Inferior parietal cortex (tissue), 1 donor: Measurements from ENCODE around the gene PEX16.

ENCODE experiments used
- DNase-seq: peaks from one replicate; pipeline ENCODE4 v3.0.0-alpha.2; 2016; ENCODE audit errors: extremely low spot score

Gene PEX16

GRCh38 chr11:45917623-45918330 lies at the start of gene PEX16:
Gene PEX16 (minus strand): TSS chr11:45917877. CDS start chr11:45917811, 66 bp downstream.
- DNase-seq = peak; percentile 98

- peak; percentile 89 for DNase-seq
These were observed 47.3 kb upstream of the PEX16 start for GRCh38 chr11:45964911-45965389.

GRCh38 chr11:45961751-45962240 lies 44.1 kb upstream of the PEX16 start:
- DNase-seq = no peak

- DNase-seq = no peak
These were observed 42.9 kb upstream of the PEX16 start for GRCh38 chr11:45960387-45961095.

GRCh38 chr11:45959851-45960250 lies 42.2 kb upstream of the PEX16 start:
- DNase-seq = no peak

GRCh38 chr11:45949992-45950407 lies 32.3 kb upstream of the PEX16 start:
- peak; percentile 20 for DNase-seq

GRCh38 chr11:45948356-45948755 lies 30.7 kb upstream of the PEX16 start:
- no peak for DNase-seq

- DNase-seq = no peak
These were observed 30.2 kb upstream of the PEX16 start for GRCh38 chr11:45947885-45948284.

- DNase-seq = no peak
These were observed 27.8 kb upstream of the PEX16 start for GRCh38 chr11:45945397-45945999.

- DNase-seq = no peak
These were observed 24.7 kb upstream of the PEX16 start for GRCh38 chr11:45942381-45942780.

GRCh38 chr11:45941285-45941684 lies 23.6 kb upstream of the PEX16 start:
- no peak for DNase-seq

GRCh38 chr11:45939836-45940235 lies 22.2 kb upstream of the PEX16 start:
- DNase-seq = no peak

- no peak for DNase-seq
These were observed 20.2 kb upstream of the PEX16 start for GRCh38 chr11:45937916-45938315.

GRCh38 chr11:45936511-45937054 lies 18.9 kb upstream of the PEX16 start:
- DNase-seq = no peak

GRCh38 chr11:45935349-45936064 lies 17.8 kb upstream of the PEX16 start:
- no peak for DNase-seq

GRCh38 chr11:45934580-45935318 lies 17.1 kb upstream of the PEX16 start:
- DNase-seq = no peak

- no peak for DNase-seq
These were observed 16.3 kb upstream of the PEX16 start for GRCh38 chr11:45933846-45934579.

- no peak for DNase-seq
These were observed 15.6 kb upstream of the PEX16 start for GRCh38 chr11:45933131-45933831.

GRCh38 chr11:45932217-45932616 lies 14.5 kb upstream of the PEX16 start:
- no peak for DNase-seq

- DNase-seq = no peak
These were observed 14.1 kb upstream of the PEX16 start for GRCh38 chr11:45931739-45932138.
